IMR-90 (cell line): ENCODE data around the gene FBXO15. TPM values are rescaled to one million over a fixed set of nuclear protein-coding genes. Genes with fewer than 3 reads are reported as not detected.
A peak's percentile ranks its signal among the peaks of the same experiment; 100 is the strongest.

ENCODE experiments used
- ATAC-seq: fragments of 200-7000 bp; cut with Tn5 transposase; 2 replicates; pipeline ENCODE4 v1.9.1; 2020; ENCODE audit warnings: low read depth, mild to moderate bottlenecking, moderate library complexity
- BruUV-seq: library from RNA; stranded (reverse); fragments of 400-500 nt; replicated peaks from 2 replicates; lab custom pipeline; 2021; lab: Mats Ljungman, UMichigan
- CTCF ChIA-PET: fragments of 300-600 bp; formaldehyde crosslinking; extraction: SDS; loops from one replicate; lab custom pipeline; 2021; ENCODE audit warnings: antibody characterized with exemption; lab: Yijun Ruan, JAX
- POLR2A ChIA-PET: fragments of 300-600 bp; sonication (Branson Sonifier 250); formaldehyde crosslinking; loops from one replicate; lab custom pipeline; 2022; ENCODE audit warnings: antibody characterized with exemption; ENCODE audit not compliant: unreplicated experiment; lab: Charles Lee
- DNase-seq: peaks from one replicate; pipeline ENCODE4 v3.0.0; 2013
- H2AFZ ChIP-seq: replicated peaks from 2 replicates; pipeline ENCODE3; 2013; ENCODE audit warnings: low read length, mild to moderate bottlenecking; ENCODE audit not compliant: poor library complexity
- H2AK5ac ChIP-seq: 2 replicates; pipeline ENCODE4 v1.6.1; 2013; ENCODE audit warnings: low read depth, low read length, inconsistent platforms
- H2AK9ac ChIP-seq: replicated peaks from 2 replicates; pipeline ENCODE3; 2013; ENCODE audit warnings: mild to moderate bottlenecking, low read depth, low read length, moderate library complexity; ENCODE audit not compliant: poor library complexity
- H2BK120ac ChIP-seq: 2 replicates; pipeline ENCODE4 v1.6.1; 2013; ENCODE audit warnings: low read depth, low read length, inconsistent platforms
- H2BK15ac ChIP-seq: 3 replicates; pipeline ENCODE4 v1.6.1; 2013; ENCODE audit warnings: low read depth, low read length, inconsistent platforms
- H2BK20ac ChIP-seq: 2 replicates; pipeline ENCODE4 v1.6.1; 2013; ENCODE audit warnings: low read depth, mild to moderate bottlenecking, inconsistent platforms, low read length, moderate library complexity
- H2BK5ac ChIP-seq: 2 replicates; pipeline ENCODE4 v1.6.1; 2013; ENCODE audit warnings: mild to moderate bottlenecking, low read depth, low read length, inconsistent platforms; ENCODE audit not compliant: poor library complexity, severe bottlenecking
- H3K14ac ChIP-seq: replicated peaks from 2 replicates; pipeline ENCODE4 v1.6.1; 2013; ENCODE audit warnings: low read depth, low read length, inconsistent platforms
- H3K18ac ChIP-seq: 2 replicates; pipeline ENCODE4 v1.6.1; 2013; ENCODE audit warnings: low read depth, low read length, control low read depth
- H3K23ac ChIP-seq: 2 replicates; pipeline ENCODE4 v1.6.1; 2013; ENCODE audit warnings: low read depth, low read length, inconsistent platforms
- H3K27ac ChIP-seq: 2 replicates; pipeline ENCODE4 v1.5.1; 2013; ENCODE audit warnings: mild to moderate bottlenecking, control low read depth, low read length; ENCODE audit not compliant: insufficient read depth
- H3K27me3 ChIP-seq: 2 replicates; pipeline ENCODE4 v1.6.1; 2013; ENCODE audit warnings: low read length; ENCODE audit not compliant: control insufficient read depth, insufficient read depth
- H3K36me3 ChIP-seq: 2 replicates; pipeline ENCODE4 v1.6.1; 2013; ENCODE audit warnings: low read length, mixed read lengths; ENCODE audit not compliant: control insufficient read depth, insufficient read depth
- H3K4ac ChIP-seq: 2 replicates; pipeline ENCODE4 v1.6.1; 2013; ENCODE audit warnings: low read depth, low read length, inconsistent platforms
- H3K4me1 ChIP-seq: 2 replicates; pipeline ENCODE4 v1.6.1; 2013; ENCODE audit warnings: low read length, mixed read lengths; ENCODE audit not compliant: control insufficient read depth, insufficient read depth
- H3K4me2 ChIP-seq: 2 replicates; pipeline ENCODE4 v1.6.1; 2013; ENCODE audit warnings: low read depth, mild to moderate bottlenecking, control low read depth, low read length, moderate library complexity
- H3K4me3 ChIP-seq: 2 replicates; pipeline ENCODE4 v1.5.1; 2013; ENCODE audit warnings: low read depth, mild to moderate bottlenecking, control low read depth, low read length, moderate library complexity; ENCODE audit not compliant: insufficient read depth
- H3K56ac ChIP-seq: 2 replicates; pipeline ENCODE4 v1.6.1; 2013; ENCODE audit warnings: low read length, inconsistent platforms; ENCODE audit not compliant: insufficient read depth; ENCODE audit errors: extremely low read depth
- H3K79me1 ChIP-seq, 2 experiments: 2 replicates each; pipeline ENCODE4 v1.6.1; 2013; ENCODE audit warnings: low read length in 2 of 2, inconsistent platforms in 1 of 2, low read depth in 1 of 2
- H3K9ac ChIP-seq: 2 replicates; pipeline ENCODE4 v1.6.1; 2013; ENCODE audit warnings: low read depth, low read length, control low read depth
- H3K9me1 ChIP-seq: 2 replicates; pipeline ENCODE4 v1.6.1; 2013; ENCODE audit warnings: low read length, inconsistent platforms; ENCODE audit not compliant: insufficient read depth
- H3K9me3 ChIP-seq: 2 replicates; pipeline ENCODE4 v1.6.1; 2013; ENCODE audit warnings: low read length; ENCODE audit not compliant: control insufficient read depth, insufficient read depth
- H4K20me1 ChIP-seq: 2 replicates; pipeline ENCODE4 v1.6.1; 2013; ENCODE audit warnings: low read length, inconsistent platforms; ENCODE audit not compliant: insufficient read depth
- H4K5ac ChIP-seq: 2 replicates; pipeline ENCODE4 v1.6.1; 2013; ENCODE audit warnings: mild to moderate bottlenecking, low read depth, low read length, control low read depth
- H4K8ac ChIP-seq, 2 experiments: 2 replicates each; pipeline ENCODE4 v1.6.1; 2013; ENCODE audit warnings: low read depth in 2 of 2, low read length in 2 of 2, control low read depth in 1 of 2, inconsistent platforms in 1 of 2
- H4K91ac ChIP-seq: 2 replicates; pipeline ENCODE4 v1.6.1; 2013; ENCODE audit warnings: low read depth, low read length, inconsistent platforms; ENCODE audit not compliant: insufficient read depth
- BHLHE40 ChIP-seq: fragments of 150-350 bp; IDR thresholded peaks from 2 replicates; pipeline ENCODE4 v1.6.1; 2016; ENCODE audit warnings: mild to moderate bottlenecking, low read depth, low read length
- CEBPB ChIP-seq: IDR thresholded peaks from 2 replicates; pipeline ENCODE4 v1.6.1; 2012; ENCODE audit warnings: low read depth, low read length, improper control_type of control experiment
- CHD1 ChIP-seq: IDR thresholded peaks from 2 replicates; pipeline ENCODE4 v1.6.1; 2012; ENCODE audit warnings: low read depth, low read length, improper control_type of control experiment
- CTCF ChIP-seq: conservative IDR thresholded peaks from 2 replicates; pipeline ENCODE4 v1.5.1; 2012; ENCODE audit warnings: mild to moderate bottlenecking, low read depth, low read length, improper control_type of control experiment
- ELK1 ChIP-seq: fragments of 150-350 bp; IDR thresholded peaks from 2 replicates; pipeline ENCODE4 v1.6.1; 2016; ENCODE audit warnings: low read depth, mild to moderate bottlenecking, low read length, moderate library complexity, borderline replicate concordance
- FOS ChIP-seq: fragments of 150-350 bp; IDR thresholded peaks from 2 replicates; pipeline ENCODE4 v1.6.1; 2016; ENCODE audit warnings: low read depth, low read length
- MAFK ChIP-seq: IDR thresholded peaks from 2 replicates; pipeline ENCODE4 v1.6.1; 2012; ENCODE audit warnings: low read depth, low read length, improper control_type of control experiment
- MAZ ChIP-seq: IDR thresholded peaks from 2 replicates; pipeline ENCODE4 v1.6.1; 2012; ENCODE audit warnings: low read depth, mild to moderate bottlenecking, low read length, improper control_type of control experiment, moderate library complexity, borderline replicate concordance
- MXI1 ChIP-seq: IDR thresholded peaks from 2 replicates; pipeline ENCODE4 v1.6.1; 2012; ENCODE audit warnings: low read depth, mild to moderate bottlenecking, low read length, moderate library complexity, borderline replicate concordance
- NFE2L2 ChIP-seq: fragments of 150-350 bp; IDR thresholded peaks from 2 replicates; pipeline ENCODE4 v1.6.1; 2016; ENCODE audit warnings: low read depth, mild to moderate bottlenecking, low read length
- POLR2A ChIP-seq: IDR thresholded peaks from 2 replicates; pipeline ENCODE4 v1.6.1; 2012; ENCODE audit warnings: mild to moderate bottlenecking, low read depth, low read length
- RAD21 ChIP-seq: IDR thresholded peaks from 2 replicates; pipeline ENCODE4 v1.6.1; 2012; ENCODE audit warnings: low read length, improper control_type of control experiment
- RCOR1 ChIP-seq: IDR thresholded peaks from 2 replicates; pipeline ENCODE4 v1.6.1; 2012; ENCODE audit warnings: mild to moderate bottlenecking, low read length, improper control_type of control experiment; ENCODE audit not compliant: insufficient replicate concordance
- RFX5 ChIP-seq: IDR thresholded peaks from 2 replicates; pipeline ENCODE4 v1.8.0; 2012; ENCODE audit warnings: low read depth, mild to moderate bottlenecking, low read length, moderate library complexity
- SMC3 ChIP-seq: fragments of 150-350 bp; IDR thresholded peaks from 2 replicates; pipeline ENCODE4 v1.6.1; 2016; ENCODE audit warnings: low read depth, mild to moderate bottlenecking, antibody characterized with exemption, low read length, moderate library complexity
- USF2 ChIP-seq: fragments of 150-350 bp; IDR thresholded peaks from 2 replicates; pipeline ENCODE4 v1.6.1; 2017; ENCODE audit warnings: mild to moderate bottlenecking, antibody characterized with exemption, low read length, low read depth
- WGBS, 2 experiments: methylation state at CpG; one replicate each; pipeline versions ENCODE4 v1.1.5 to v1.1.7; 2013; ENCODE audit warnings: missing lambda C conversion rate in 2 of 2; ENCODE audit not compliant: insufficient read length in 1 of 2; ENCODE audit errors: extremely low coverage in 2 of 2; 5-methylcytosine and 5-hydroxymethylcytosine counted together
- dilution Hi-C: fragments of 300-500 bp; cut with HindIII; formaldehyde crosslinking; loops from one replicate; pipeline ENCODE4 v1.14.3; 2018; ENCODE audit warnings: low sequenced_read_pairs; ENCODE audit not compliant: unreplicated experiment
- in situ Hi-C: fragments of 300-500 bp; cut with MboI; formaldehyde crosslinking; loops from 3 replicates; pipeline ENCODE4 v1.14.3; 2019; ENCODE audit warnings: low sequenced_read_pairs, inconsistent platforms, mixed read lengths
- intact Hi-C: fragments of 100-400 bp; cut with micrococcal nuclease; formaldehyde crosslinking; loops from 2 replicates; pipeline ENCODE4 v1.10.0; 2022
- polyA plus RNA-seq, 3 experiments: library from polyadenylated mRNA; depleted of rRNA; stranded (reverse); fragments of >200 nt; gene quantifications; 2 replicates each; pipeline ENCODE4 v1.2.3, GENCODE V29; 2012; ENCODE audit warnings: low replicate concordance in 1 of 3
- total RNA-seq: library from RNA; depleted of rRNA; stranded (reverse); fragments of >200 nt; gene quantifications from 2 replicates; pipeline ENCODE4 v1.2.3, GENCODE V29; 2012

FBXO15 gene
- total and polyA plus RNA-seq, 2 of the 4 experiments (the other 2 are of a cell fraction), result 0.90 to 2.0 TPM

DNA sequence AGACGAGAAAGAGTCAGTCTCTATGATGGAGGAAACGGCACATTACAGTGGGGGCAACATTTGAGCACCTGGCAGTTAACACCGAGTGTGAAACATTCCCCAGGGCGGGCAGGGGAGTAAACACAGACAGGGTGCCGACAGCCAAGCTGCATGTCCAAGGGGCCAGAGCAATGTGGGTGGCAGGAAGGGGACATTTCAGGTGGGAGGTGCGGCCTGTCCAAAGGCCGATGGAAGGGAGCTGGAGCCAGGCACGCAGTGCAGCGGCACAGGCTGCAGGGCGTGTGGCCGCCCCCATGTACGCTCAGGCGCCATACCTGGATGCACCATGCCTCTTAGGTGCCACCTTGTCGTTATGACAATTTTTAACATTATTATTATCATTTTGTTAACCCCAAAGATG, 43.9 kb upstream of the FBXO15 start:
- dilution Hi-C loops (no loop called here), in situ Hi-C loops (no loop called here)
- no peak overlapping the region for H3K14ac ChIP-seq

More for the DNA sequence above, 43.9 kb upstream of the FBXO15 start:
- H3K18ac ChIP-seq, result peak overlapping the region; percentile 81
- H2AK5ac ChIP-seq, result peak overlapping the region; percentile 56
- H3K23ac ChIP-seq, result no peak overlapping the region
- no peaks in the 10 kb centered on the region; the same call in 1 of the 2 replicates for H3K27me3 ChIP-seq
- H2BK15ac ChIP-seq, result no peak overlapping the region; the same call in 2 of the 3 replicates
- ATAC-seq (no peak), DNase-seq (no peak)
- H3K9me1 ChIP-seq, result 0 out of 2 replicates have a peak, but pooled peaks cover 3% of the 10 kb centered on the region
- no peaks in the 10 kb centered on the region for H3K9me3 ChIP-seq
- no peak overlapping the region for H3K4me2 ChIP-seq
- WGBS, 2 experiments, result 85% methylated on average over 8 of the region's 14 CpGs; no CpG with 5 or more reads in 1 of the 2 experiments
- H3K4ac ChIP-seq, result peak overlapping the region; percentile 30
- H2BK120ac ChIP-seq, result peak overlapping the region; percentile 49; the same call in 1 of the 2 replicates
- no peaks in the 10 kb centered on the region for H3K36me3 ChIP-seq
- ChIA-PET CTCF (interaction anchor here (1.2 to 1.7 kb wide), 2 partner anchors 151 to 360 kb away, joined by 6 read pairs; no protein-coding TSS in a partner anchor), POLR2A (no interaction called here)
- H3K27ac ChIP-seq, result no peak overlapping the region
- H2BK5ac ChIP-seq, result peak overlapping the region; percentile 6
- no peak overlapping the region for H2AFZ ChIP-seq
- no peak overlapping the region for H4K8ac ChIP-seq
- peaks cover 14% of the 10 kb centered on the region for H3K4me1 ChIP-seq
- H4K20me1 ChIP-seq, result no peaks in the 10 kb centered on the region
- H3K79me1 ChIP-seq, result no peaks in the 10 kb centered on the region
- intact Hi-C loops, result loop anchor here (2.0 to 5.0 kb wide), 2 partner anchors 1429 to 1489 kb away; no protein-coding TSS in a partner anchor
- TF ChIP-seq RAD21 (no peak), CEBPB (no peak), ELK1 (no peak), RFX5 (no peak), NFE2L2 (no peak), CTCF (no peak), FOS (no peak), POLR2A (no peak), SMC3 (no peak), MAFK (no peak), RCOR1 (no peak), BHLHE40 (no peak), CHD1 (no peak), MAZ (no peak), MXI1 (no peak), USF2 (no peak)
- peak overlapping the region; percentile 32; the same call in 1 of the 2 replicates for H4K91ac ChIP-seq
- H3K56ac ChIP-seq, result no peak overlapping the region
- H4K5ac ChIP-seq, result peak overlapping the region; percentile 74; the same call in 1 of the 2 replicates
- BruUV-seq, result no TSS peak
- H2BK20ac ChIP-seq, result no peak overlapping the region
- no peak overlapping the region for H3K4me3 ChIP-seq
- H2AK9ac ChIP-seq, result no peak overlapping the region
- no peak overlapping the region for H3K9ac ChIP-seq
